ENCODE data around the gene ASF1B.
"Not testable (repeated sequence)": the region's sequence is repeated elsewhere in the genome, so short reads cannot be mapped to it uniquely, and the experiment has no call there.

Gene ASF1B

GRCh38 chr19:14136509-14137281 is at the start of gene ASF1B:
Gene ASF1B, minus strand, starts transcription at chr19:14136589. Its CDS starts 133 bp downstream, at chr19:14136456.
- peak; percentile 98 to 99 for DNase-seq

- not testable (repeated sequence) for DNase-seq
Measured at GRCh38 chr19:14185691-14186090, 49.3 kb upstream of the ASF1B start.

- DNase-seq = no peak
Measured at GRCh38 chr19:14185158-14185557, 48.8 kb upstream of the ASF1B start.

GRCh38 chr19:14183741-14184350 is 47.5 kb upstream of the ASF1B start:
- DNase-seq = no peak

- DNase-seq = no peak
Measured at GRCh38 chr19:14182476-14182875, 46.1 kb upstream of the ASF1B start.

- no peak for DNase-seq
Measured at GRCh38 chr19:14181906-14182305, 45.5 kb upstream of the ASF1B start.

- not testable (repeated sequence) for DNase-seq
Measured at GRCh38 chr19:14181199-14181598, 44.8 kb upstream of the ASF1B start.

GRCh38 chr19:14177496-14178074 is 41.2 kb upstream of the ASF1B start:
- DNase-seq = no peak

- DNase-seq = no peak
Measured at GRCh38 chr19:14175351-14175792, 39.0 kb upstream of the ASF1B start.

- no peak for DNase-seq
Measured at GRCh38 chr19:14174883-14175282, 38.5 kb upstream of the ASF1B start.

GRCh38 chr19:14168993-14169392 is 32.6 kb upstream of the ASF1B start:
- no peak for DNase-seq

GRCh38 chr19:14168259-14168972 is 32.0 kb upstream of the ASF1B start:
- DNase-seq = no peak

GRCh38 chr19:14167576-14168138 is 31.3 kb upstream of the ASF1B start:
- DNase-seq = peak; percentile 33 to 35

GRCh38 chr19:14166999-14167575 is 30.7 kb upstream of the ASF1B start:
- DNase-seq = peak in 1 of 2 donors; percentile 22

- DNase-seq = peak; percentile 31 to 40
Measured at GRCh38 chr19:14165990-14166830, 29.8 kb upstream of the ASF1B start.

GRCh38 chr19:14164724-14165493 is 28.5 kb upstream of the ASF1B start:
- DNase-seq = no peak

GRCh38 chr19:14164082-14164481 is 27.7 kb upstream of the ASF1B start:
- no peak for DNase-seq

- no peak for DNase-seq
Measured at GRCh38 chr19:14162871-14163297, 26.5 kb upstream of the ASF1B start.

GRCh38 chr19:14161305-14161704 is 24.9 kb upstream of the ASF1B start:
- DNase-seq = no peak

- no peak for DNase-seq
Measured at GRCh38 chr19:14160017-14160703, 23.8 kb upstream of the ASF1B start.
